Activated CD4-positive, CD25-positive, alpha-beta regulatory T cell treated with anti-CD3 and anti-CD28 coated beads, Interleukin-2, amount 50 U/mL, for 72 hours (primary cell): ENCODE results near the gene EEIG1.

Experiments
- DNase-seq: peaks from one replicate; pipeline ENCODE4 v3.0.0; 2021

Gene EEIG1

GRCh38 chr9:128001151-128001778 lies 20.5 kb upstream of the EEIG1 start:
- DNase-seq: no peak

GRCh38 chr9:127999461-127999860 lies 18.7 kb upstream of the EEIG1 start:
- DNase-seq: no peak

GRCh38 chr9:127993721-127994120 lies 12.9 kb upstream of the EEIG1 start:
- no peak for DNase-seq

GRCh38 chr9:127991757-127992274 lies 11.0 kb upstream of the EEIG1 start:
- DNase-seq: no peak

GRCh38 chr9:127991017-127991756 lies 10.4 kb upstream of the EEIG1 start:
- no peak for DNase-seq

- DNase-seq: no peak
Measured at GRCh38 chr9:127990554-127990953, 9.8 kb upstream of the EEIG1 start.

- no peak for DNase-seq
Measured at GRCh38 chr9:127989094-127989493, 8.3 kb upstream of the EEIG1 start.

- no peak for DNase-seq
Measured at GRCh38 chr9:127987103-127987614, 6.4 kb upstream of the EEIG1 start.

GRCh38 chr9:127985011-127985410 lies 4.2 kb upstream of the EEIG1 start:
- no peak for DNase-seq

- DNase-seq: peak; percentile 30
Measured at GRCh38 chr9:127983847-127984289, 3.1 kb upstream of the EEIG1 start.

- DNase-seq: no peak
Measured at GRCh38 chr9:127982912-127983311, 2.1 kb upstream of the EEIG1 start.

- peak; percentile 36 for DNase-seq
Measured at GRCh38 chr9:127981559-127982121, 851 bp upstream of the EEIG1 start.

GRCh38 chr9:127980060-127980705 lies 606 bp downstream of the EEIG1 start:
- no peak for DNase-seq

- DNase-seq: peak; percentile 56
Measured at GRCh38 chr9:127979333-127980059, 1.3 kb downstream of the EEIG1 start.

GRCh38 chr9:127979015-127979332 lies 1.8 kb downstream of the EEIG1 start:
- no peak for DNase-seq

- peak; percentile 30 for DNase-seq
Measured at GRCh38 chr9:127977884-127978647, 2.7 kb downstream of the EEIG1 start.

GRCh38 chr9:127977009-127977883 lies 3.5 kb downstream of the EEIG1 start:
- DNase-seq: peak; percentile 32

- peak; percentile 29 for DNase-seq
Measured at GRCh38 chr9:127976498-127976897, 4.3 kb downstream of the EEIG1 start.

GRCh38 chr9:127975376-127976315 lies 5.1 kb downstream of the EEIG1 start:
- peak; percentile 30 for DNase-seq
